Measurements from ENCODE around the gene SSR1. TPM values are rescaled to one million over a fixed set of nuclear protein-coding genes. Genes with fewer than 3 reads are reported as not detected.

The SSR1 gene
- total RNA-seq, 2 donors from 2014 or later = 145 to 167 TPM

GRCh38 chr6:7269816-7270215 is 43.2 kb downstream of the SSR1 start:
- H3K9me3 Mint-ChIP-seq = peaks cover 13% of the 10 kb centered on the region
- no peaks in the 10 kb centered on the region for H3K36me3 Mint-ChIP-seq (ENCODE audit: low read depth)
- H3K4me1 ChIP-seq (ENCODE audit: control insufficient read depth, insufficient read depth, low read length) = no peaks in the 10 kb centered on the region
- H3K36me3 ChIP-seq (ENCODE audit: control insufficient read depth, insufficient read depth, low read length) = no peaks in the 10 kb centered on the region
- no peak overlapping the region for H3K4me3 ChIP-seq (ENCODE audit: low read length)
- no peak overlapping the region for H3K9ac ChIP-seq (ENCODE audit: extremely low read depth, low read length, poor library complexity, severe bottlenecking)
- DNase-seq = no peak
- TF ChIP-seq, protein P1, sequence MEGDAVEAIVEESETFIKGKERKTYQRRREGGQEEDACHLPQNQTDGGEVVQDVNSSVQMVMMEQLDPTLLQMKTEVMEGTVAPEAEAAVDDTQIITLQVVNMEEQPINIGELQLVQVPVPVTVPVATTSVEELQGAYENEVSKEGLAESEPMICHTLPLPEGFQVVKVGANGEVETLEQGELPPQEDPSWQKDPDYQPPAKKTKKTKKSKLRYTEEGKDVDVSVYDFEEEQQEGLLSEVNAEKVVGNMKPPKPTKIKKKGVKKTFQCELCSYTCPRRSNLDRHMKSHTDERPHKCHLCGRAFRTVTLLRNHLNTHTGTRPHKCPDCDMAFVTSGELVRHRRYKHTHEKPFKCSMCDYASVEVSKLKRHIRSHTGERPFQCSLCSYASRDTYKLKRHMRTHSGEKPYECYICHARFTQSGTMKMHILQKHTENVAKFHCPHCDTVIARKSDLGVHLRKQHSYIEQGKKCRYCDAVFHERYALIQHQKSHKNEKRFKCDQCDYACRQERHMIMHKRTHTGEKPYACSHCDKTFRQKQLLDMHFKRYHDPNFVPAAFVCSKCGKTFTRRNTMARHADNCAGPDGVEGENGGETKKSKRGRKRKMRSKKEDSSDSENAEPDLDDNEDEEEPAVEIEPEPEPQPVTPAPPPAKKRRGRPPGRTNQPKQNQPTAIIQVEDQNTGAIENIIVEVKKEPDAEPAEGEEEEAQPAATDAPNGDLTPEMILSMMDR (conservative IDR thresholded peaks at IDR 0.05) = no peak
- no peak overlapping the region for H3K27ac ChIP-seq (ENCODE audit: low read depth, low read length)
- H3K27me3 ChIP-seq (ENCODE audit: control insufficient read depth, insufficient read depth, low read length, poor library complexity, severe bottlenecking) = no peaks in the 10 kb centered on the region
- H3K9me3 ChIP-seq (ENCODE audit: control insufficient read depth, low read length) = peaks cover 11% of the 10 kb centered on the region
- H3K27me3 Mint-ChIP-seq (ENCODE audit: insufficient read depth) = peaks cover 2% of the 10 kb centered on the region
- H3K27ac Mint-ChIP-seq = no peak overlapping the region
- no peaks in the 10 kb centered on the region for H3K4me1 Mint-ChIP-seq
- no peak overlapping the region for H3K4me3 Mint-ChIP-seq
- WGBS, 2 experiments (ENCODE audit: insufficient coverage in 1 of 2, insufficient read length in 1 of 2) = 96 to 100% methylated on average over 3 to 5 of the region's 5 CpGs

GRCh38 chr6:7268816-7269555 is 44.0 kb downstream of the SSR1 start:
- WGBS, 2 experiments (ENCODE audit: insufficient coverage in 1 of 2, insufficient read length in 1 of 2) = 91 to 98% methylated on average over 14 to 23 of the region's 23 CpGs
- Mint-ChIP-seq H3K36me3 (ENCODE audit: low read depth) (no peaks in the 10 kb centered on the region), H3K27me3 (ENCODE audit: insufficient read depth) (peaks cover 2% of the 10 kb centered on the region), H3K27ac (no peak overlapping the region), H3K4me3 (no peak overlapping the region), H3K4me1 (peaks cover 2% of the 10 kb centered on the region), H3K9me3 (peaks cover 13% of the 10 kb centered on the region)
- DNase-seq = no peak
- no peak overlapping the region for H3K27ac ChIP-seq (ENCODE audit: low read depth, low read length)
- TF ChIP-seq, protein P1 (conservative IDR thresholded peaks at IDR 0.05) = no peak
- H3K9ac ChIP-seq (ENCODE audit: extremely low read depth, low read length, poor library complexity, severe bottlenecking) = no peak overlapping the region
- H3K4me1 ChIP-seq (ENCODE audit: control insufficient read depth, insufficient read depth, low read length) = no peaks in the 10 kb centered on the region
- no peaks in the 10 kb centered on the region for H3K36me3 ChIP-seq (ENCODE audit: control insufficient read depth, insufficient read depth, low read length)
- peaks cover 11% of the 10 kb centered on the region for H3K9me3 ChIP-seq (ENCODE audit: control insufficient read depth, low read length)
- H3K27me3 ChIP-seq (ENCODE audit: control insufficient read depth, insufficient read depth, low read length, poor library complexity, severe bottlenecking) = no peaks in the 10 kb centered on the region
- no peak overlapping the region for H3K4me3 ChIP-seq (ENCODE audit: low read length)

GRCh38 chr6:7268362-7268761 is 44.6 kb downstream of the SSR1 start:
- peaks cover 13% of the 10 kb centered on the region for H3K9me3 Mint-ChIP-seq
- H3K36me3 ChIP-seq (ENCODE audit: control insufficient read depth, insufficient read depth, low read length) = no peaks in the 10 kb centered on the region
- no peak overlapping the region for H3K4me3 ChIP-seq (ENCODE audit: low read length)
- DNase-seq = no peak
- no peak overlapping the region for H3K27ac ChIP-seq (ENCODE audit: low read depth, low read length)
- no peak overlapping the region for H3K27ac Mint-ChIP-seq
- no peaks in the 10 kb centered on the region for H3K27me3 Mint-ChIP-seq (ENCODE audit: insufficient read depth)
- H3K36me3 Mint-ChIP-seq (ENCODE audit: low read depth) = no peaks in the 10 kb centered on the region
- no peaks in the 10 kb centered on the region for H3K4me1 ChIP-seq (ENCODE audit: control insufficient read depth, insufficient read depth, low read length)
- TF ChIP-seq, protein P1 (conservative IDR thresholded peaks at IDR 0.05) = no peak
- no peak overlapping the region for H3K4me3 Mint-ChIP-seq
- H3K9me3 ChIP-seq (ENCODE audit: control insufficient read depth, low read length) = peaks cover 11% of the 10 kb centered on the region
- no peaks in the 10 kb centered on the region for H3K27me3 ChIP-seq (ENCODE audit: control insufficient read depth, insufficient read depth, low read length, poor library complexity, severe bottlenecking)
- WGBS, 2 experiments (ENCODE audit: insufficient coverage in 1 of 2, insufficient read length in 1 of 2) = 90 to 91% methylated on average over 16 to 20 of the region's 20 CpGs
- peaks cover 2% of the 10 kb centered on the region for H3K4me1 Mint-ChIP-seq
- H3K9ac ChIP-seq (ENCODE audit: extremely low read depth, low read length, poor library complexity, severe bottlenecking) = no peak overlapping the region
